Limb (tissue), 2 donors: ENCODE data around the gene PDE10A.

Source experiments
- DNase-seq, 2 donors: peaks; one replicate each; pipeline ENCODE4 v3.0.0-alpha.2; 2016; ENCODE audit errors: extremely low spot score in 2 of 2

Gene PDE10A

DNA sequence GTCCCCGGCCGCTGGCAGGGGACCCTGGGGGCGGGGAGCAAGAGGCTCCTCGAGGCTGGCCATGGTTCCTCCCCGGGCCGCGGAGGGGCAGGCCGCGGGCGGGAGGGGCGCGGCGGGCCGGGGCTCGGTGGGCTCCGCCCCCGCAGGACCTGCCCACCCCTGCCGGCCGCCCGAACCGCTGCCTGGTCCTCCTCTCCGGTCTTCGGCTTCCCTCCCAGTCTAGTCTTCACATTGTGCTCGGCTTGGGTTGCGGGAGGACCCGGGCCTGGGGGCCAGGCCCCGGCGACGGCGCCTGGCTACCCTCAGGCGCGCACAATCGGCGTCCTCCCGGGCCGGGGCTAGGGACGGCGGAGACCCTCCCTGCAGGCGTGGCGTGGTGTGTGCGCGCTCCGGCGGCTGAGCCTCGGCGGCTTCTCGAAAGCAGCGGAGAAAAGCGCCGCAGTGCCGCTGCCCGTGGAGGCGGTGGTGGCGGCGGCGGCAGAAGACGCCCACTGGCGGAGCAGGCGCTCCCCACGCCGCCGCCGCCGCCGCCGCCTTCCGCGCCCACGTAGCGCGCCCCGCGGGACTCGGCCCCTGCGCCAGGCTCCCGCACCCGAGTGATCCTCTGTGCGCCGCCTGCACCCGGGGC is at the start of gene PDE10A:
PDE10A (minus strand) TSS at position 493 of the 628 bp plus-strand sequence; CDS start at position 63, 430 bp downstream.
- DNase-seq: peak; percentile 66 to 83

DNA sequence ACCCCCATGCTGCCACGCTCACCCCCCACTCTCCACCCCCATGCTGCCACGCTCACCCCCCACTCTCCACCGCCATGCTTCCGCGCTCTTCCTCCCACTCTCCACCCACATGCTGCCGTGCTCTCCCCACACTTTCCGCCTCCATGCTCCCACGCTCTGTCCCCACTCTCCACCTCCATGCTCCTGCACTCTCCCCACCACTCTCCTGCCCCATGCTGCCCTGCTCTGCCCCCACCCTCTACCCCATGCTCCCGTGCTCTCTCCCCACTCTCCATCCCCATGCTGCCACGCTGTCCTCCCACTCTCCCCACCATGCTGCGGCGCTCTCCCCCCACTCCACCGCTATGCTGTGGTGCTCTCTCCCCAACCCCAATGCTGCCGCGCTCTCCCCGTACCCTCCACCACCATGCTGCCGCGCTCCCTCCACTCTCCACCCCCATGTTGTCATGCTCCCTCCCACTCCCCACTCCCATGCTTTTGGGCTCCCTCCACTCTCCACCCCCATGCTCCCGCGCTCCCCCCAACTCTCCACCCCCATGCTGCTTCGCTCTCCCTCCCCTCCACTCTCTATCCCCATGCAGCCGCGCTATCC is 46.0 kb upstream of the PDE10A start:
- no peak for DNase-seq

DNA sequence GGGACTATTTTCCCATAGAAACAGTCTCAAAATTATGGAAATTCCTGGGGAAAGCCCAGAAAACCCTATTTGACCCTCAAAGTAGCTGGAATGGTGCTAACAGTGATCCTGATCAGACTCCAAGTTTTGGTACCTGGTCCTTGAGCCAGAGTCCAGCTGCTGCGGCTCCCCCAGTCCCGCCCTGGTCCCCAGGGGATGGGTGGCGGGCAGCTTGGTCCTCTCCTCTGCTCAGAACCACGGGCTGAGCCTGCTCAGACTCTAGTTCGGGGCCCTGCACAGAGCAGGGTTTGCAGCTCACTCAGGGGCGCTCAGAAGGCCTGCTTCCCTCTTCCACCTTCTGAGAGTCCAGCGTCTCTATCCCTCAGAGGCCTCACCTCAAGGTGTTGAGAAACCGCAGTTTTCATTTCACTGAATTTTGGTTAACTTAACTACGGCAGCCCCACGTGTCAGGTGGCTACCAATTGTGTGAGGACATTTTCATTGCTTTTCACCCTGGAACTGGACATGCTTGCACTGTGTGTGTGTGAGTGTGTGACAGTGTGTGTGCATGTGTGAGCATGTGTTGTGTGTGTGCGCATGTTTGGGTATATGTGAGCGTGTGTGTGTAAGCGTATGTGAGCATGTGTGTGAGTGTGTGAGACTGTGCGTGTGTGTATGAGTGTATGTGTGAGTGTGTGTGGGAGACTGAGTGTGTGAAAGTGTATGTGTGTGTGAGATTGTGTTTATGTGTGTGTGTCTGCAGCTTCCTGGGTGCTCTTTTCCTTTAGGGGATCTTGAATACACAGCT is 44.2 kb upstream of the PDE10A start:
- no peak for DNase-seq

DNA sequence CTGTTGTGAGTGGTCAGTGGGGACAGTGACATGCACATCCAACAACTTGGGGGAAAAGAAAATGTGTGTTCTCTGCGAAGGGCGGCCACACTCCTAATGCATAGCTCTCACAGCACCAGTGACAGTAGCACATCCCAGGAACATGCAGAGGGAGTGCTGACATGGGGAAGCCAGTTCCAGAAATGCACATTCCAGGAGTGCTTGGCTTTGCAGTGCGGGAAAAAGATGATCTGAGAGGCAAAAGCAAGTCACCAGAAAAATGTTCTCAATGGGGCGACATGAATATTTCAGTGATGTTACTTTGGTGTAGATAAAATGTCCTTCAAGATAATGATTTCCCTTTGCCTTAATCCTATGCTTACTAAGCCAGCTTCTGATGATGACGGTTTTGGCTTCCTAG is 42.9 kb upstream of the PDE10A start:
- DNase-seq: no peak

DNA sequence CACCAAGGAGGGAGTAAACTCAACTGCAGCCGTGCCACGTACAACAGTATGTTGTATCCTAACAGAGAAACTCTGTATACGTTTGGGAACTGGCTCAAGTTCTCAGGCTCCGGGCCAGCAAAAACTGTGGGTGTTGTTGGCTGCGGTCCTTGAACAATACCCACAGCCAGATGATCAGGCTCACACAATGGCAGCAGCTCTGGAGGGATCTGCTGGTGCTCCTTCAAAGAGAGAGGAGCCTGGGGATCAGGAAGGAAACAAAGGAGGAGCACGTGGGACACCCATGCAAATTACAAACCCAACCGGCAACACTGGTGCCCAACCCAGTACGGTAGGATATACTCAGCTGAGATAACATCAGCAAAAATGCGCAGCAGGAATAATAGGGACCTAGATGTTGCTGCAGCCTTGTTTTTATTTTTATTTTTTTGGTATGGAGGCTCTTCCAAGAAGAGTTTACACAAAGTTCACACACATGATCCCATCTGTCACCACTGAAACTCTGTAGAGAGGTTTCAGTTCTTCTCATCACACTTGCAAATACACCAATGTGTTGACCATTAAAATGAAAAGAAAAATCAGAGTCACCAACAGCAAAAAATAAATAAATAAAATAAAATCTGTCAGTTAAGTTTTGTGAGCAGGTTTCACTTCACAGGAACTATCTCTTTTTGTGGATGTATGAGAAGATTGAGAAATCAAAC is 41.2 kb upstream of the PDE10A start:
- peak; percentile 28 to 62 for DNase-seq

DNA sequence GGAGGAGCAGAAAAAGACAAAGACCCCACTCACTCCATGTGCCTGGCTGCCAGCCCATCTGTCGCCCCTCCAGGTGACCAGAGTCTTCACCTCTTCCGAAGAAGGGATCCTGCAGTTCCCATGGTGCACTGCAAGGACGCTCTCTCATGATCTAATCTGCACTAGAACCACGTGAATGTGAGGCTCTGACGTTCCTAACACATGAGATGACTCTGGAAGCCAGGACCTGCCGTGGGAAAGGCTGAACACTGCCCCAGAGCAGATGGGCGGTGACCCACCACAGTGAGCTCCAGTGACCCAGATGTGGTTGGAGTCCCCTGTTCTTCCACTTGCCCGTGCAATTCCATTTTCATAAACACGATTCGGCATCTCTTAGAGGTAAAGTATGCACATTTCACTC is 39.6 kb upstream of the PDE10A start:
- DNase-seq: no peak

DNA sequence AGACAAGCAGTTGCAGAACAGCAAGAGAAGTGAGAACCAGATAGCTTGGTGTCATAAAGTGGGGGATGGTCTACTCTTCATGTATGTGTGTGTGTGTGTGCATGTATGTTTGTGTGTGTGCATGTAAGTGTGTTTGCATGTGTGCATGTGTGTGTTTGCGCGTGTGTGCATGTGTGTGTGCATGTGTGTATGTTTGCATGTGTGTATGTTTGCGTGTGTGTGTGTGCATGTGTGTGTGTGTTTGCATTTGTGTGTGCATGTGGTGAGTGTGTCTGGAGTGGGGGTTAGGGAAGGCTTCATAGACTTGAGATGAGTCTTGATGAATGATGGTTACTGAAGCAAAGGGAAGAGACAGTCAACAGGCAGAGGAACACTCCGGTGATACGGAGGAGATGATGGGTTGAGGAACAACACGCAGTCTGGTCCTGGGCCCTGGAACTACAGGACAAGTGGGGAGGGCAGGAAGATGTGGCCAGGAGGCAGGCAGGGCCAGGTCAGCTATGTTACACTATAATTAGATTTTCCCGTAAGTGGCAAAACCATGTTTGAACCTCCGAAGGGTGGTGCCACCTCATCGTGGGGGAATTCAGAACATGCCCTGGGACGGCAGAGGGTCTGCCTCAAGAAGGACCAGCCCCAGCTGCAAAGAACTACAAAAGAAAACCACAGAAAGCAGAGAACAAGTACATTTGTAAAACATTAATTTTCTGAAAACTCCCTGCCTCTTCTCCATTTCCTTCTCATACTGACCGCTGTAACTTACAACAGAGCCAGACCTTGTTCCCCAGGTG is 38.7 kb upstream of the PDE10A start:
- DNase-seq: no peak

DNA sequence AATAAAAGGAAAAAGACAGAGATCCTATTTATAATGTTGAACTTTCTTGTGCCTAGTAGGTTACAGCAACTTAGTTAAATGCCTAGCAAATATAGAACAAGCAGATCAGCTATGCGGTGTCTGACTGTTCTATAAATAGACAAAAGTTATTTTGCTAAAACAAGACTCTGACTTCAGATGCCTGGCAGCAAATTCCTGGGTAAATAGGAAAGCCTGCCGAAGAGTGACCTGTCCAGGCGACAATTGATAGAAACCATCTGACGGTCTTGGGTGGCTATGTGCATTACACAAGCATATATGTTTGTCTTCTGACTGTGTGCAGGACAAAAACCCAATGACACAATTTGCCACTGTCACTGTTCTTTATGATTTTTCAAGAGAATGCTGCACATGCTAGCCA is 38.0 kb upstream of the PDE10A start:
- DNase-seq: no peak

DNA sequence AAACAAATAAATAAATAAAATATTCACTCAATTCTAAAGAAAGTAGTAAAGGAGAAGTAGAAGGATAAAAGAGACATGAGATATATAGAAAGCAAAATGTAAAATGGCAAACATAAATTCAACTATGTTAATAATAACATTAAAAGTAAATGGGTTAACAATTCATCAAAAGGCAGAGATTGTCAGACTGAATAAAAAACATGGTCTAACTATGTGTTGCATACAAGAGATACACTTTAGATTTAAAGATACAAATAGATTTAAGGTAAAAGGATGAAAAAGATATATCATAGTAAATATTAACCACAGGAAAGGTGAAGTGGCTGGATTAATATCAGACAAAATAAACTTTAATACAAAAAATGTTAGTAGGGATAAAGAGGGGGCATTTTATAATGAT is 35.8 kb upstream of the PDE10A start:
- no peak for DNase-seq

DNA sequence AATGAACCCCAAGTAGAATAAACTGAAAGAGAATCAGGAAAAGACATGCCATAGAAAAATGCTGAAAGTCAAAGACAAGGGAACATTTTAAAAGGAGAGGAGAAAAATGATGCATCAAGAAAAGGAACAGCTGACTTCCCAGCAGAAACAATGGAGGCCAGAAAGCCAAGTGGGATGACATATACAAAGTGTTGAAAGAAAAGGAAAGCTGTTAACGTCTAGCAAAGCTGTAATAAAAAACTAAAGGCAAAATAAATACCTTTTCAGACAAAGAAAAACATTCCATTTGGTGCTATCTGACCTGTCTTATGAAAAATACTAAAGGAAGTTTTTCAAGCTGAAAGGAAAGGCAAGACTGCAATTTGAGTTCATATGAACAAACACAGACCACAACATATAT is 34.1 kb upstream of the PDE10A start:
- DNase-seq: no peak

DNA sequence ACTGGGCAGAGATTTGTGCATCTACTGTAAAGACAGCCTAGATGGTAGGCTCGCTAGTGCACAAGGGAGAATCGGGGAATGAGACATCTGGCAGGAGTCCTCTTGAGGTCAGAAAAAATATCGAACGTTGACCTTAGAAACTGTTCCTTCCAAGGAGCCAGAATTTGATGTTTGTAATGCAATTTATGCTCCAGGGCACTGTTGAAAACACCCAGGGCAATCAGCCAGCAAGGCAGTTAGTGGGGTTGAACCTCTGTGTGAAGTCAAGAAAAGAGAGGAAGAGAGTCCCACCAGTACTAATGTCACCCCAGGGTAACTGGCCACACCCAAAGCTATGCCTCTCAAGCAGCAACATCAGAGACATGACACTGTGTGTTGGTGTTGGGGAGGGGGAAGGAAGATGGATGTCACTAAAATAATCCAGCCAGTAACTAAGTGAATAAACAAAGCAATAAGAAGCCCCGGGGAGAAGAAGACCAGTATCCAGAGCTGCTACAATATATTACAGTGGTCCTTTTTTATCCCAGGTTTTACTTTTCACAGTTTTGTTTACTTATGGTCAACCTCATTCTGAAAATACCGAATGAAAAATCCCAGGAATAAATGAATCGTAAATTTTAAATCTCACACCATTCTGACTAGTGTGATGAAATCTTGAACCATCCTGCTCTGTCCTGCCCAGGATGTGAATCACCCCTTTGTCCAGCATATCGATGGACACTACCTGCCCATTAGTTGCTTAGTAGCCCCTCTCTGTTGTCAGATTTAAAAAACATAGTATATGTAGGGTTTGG is 32.9 kb upstream of the PDE10A start:
- DNase-seq: no peak

DNA sequence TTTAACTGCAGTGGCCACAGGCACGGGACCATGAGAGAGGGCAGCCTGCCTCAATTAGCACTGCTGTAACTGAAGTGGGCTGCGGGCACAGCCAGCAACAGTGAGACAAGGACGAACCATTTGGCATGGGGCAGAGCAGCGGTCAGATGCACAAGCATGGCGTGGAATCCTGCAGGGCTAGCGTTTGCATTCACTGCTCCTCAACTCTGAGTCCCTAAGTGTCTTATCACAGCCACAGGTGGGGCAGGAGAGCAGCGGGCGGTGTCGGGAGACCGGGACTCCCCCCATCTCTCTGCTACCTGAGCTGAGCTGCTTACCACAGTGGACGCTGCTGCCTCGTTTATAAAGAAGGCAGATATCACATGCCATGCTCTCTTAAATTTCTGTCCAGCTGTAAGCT is 31.3 kb upstream of the PDE10A start:
- no peak for DNase-seq

DNA sequence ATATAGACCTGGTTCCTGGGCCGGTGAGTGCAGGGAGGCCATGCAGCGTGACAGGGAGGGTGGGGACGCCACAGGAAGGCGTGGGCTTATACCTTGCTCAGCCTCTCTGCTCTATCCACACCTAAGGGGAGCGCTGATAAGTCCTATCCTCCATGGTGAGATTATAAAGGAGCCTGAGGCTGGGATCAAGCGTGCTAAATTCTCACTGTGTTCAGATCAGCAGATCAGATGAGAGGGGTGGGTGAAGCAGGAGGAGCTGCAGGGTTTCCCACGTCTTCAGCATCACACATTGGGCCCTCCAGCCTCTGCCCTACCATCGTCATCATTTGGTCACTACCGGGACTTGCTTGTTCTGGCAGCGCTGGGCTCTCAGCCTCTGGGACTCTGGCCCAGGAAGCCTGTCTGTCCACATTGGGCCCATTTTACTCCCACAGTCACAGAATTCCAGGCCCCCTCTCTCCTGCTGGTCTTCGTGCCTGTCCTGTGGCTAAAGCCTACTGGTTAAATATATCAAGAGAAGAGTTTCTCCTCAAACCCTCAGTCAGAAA is 29.1 kb upstream of the PDE10A start:
- no peak for DNase-seq

DNA sequence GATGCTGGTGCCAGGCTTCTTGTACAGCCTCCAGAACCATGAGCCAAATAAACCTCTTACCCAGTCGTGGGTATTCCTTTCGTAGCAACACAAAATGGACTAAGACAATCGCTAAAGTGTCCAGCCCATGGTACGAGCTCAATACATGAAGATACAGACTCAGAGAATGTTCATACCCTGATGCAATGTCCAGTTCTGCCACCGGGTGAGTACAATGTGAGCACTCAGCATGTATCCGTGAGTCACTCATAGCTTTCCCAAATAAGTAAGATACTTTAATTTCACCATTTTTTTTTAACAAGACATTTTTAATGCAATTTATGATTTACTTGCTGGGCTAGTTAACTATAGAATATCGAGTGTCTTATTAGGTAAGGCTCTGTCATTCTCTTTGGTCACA is 26.7 kb upstream of the PDE10A start:
- DNase-seq: no peak

DNA sequence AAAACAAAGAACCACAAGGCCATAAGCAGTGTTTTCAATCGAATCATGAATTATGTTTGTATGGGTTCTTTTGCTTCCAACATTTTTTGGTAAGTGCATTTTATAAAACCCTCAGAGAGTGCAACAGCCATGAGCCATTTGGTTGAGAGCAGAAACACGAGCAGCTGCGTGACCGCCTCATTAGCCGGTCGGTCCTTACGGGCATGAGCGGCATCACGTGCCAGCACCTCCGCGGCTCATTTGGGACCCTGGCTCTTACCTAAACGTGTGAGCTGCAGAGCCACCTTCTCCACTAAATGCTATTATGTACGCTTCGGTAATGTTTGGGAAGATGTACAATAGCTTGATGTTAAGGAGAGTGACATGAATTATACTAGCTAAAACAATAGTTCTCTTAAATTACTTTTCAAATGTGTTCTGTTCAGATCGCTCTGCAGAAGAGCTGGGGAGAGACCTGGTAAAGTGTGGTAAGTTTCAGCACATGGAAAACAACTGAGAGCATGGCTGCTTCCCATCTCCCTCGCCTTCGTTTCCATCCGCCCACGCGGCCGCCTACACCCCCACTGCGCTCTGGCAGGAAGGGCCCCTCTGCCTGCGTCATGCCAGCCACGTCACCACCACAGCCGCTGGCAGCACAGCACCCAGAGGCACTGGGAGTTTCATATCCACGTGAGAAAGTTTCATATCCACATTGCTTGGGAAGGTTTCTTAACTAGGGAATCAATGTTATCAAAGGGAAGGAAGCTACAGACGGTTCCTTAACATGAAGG is 23.7 kb upstream of the PDE10A start:
- no peak for DNase-seq

DNA sequence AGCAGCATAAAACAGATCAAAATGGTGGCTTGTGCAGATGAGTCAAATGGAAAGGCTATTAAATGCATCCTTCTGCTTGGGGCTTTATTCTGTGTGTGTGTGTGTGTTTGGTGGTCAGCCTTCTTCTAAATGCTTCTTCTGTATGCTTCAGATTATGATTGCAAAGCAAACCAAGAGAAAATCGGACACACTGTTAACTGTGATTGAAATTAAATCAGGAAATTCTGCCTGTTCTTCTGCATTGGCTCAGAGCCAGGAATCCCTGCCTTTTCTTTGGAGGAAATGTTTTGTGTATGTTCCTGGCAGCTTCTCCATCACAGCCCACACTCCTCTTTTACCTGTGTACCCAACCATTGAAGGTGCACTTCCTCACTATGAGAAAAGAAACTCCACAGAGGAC is 22.3 kb upstream of the PDE10A start:
- DNase-seq: no peak

DNA sequence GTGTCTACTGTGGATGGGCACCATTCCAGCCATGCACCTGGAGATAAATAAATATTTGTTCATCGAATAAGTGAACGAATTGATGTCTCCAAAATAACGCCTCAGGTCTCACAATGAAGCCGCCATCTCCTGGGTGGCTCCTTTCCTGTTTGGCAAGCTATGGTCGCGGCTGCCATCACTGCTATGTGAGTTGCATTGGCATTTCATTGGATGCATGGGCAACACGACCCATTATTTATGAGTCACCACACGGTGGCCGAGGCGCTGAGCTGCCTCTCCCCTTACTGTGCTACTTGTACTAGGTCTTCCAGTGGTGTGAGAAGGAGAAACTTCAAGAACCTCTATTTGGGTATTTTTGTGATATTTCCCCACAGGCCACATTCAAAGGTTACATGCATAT is 21.3 kb upstream of the PDE10A start:
- DNase-seq: no peak

DNA sequence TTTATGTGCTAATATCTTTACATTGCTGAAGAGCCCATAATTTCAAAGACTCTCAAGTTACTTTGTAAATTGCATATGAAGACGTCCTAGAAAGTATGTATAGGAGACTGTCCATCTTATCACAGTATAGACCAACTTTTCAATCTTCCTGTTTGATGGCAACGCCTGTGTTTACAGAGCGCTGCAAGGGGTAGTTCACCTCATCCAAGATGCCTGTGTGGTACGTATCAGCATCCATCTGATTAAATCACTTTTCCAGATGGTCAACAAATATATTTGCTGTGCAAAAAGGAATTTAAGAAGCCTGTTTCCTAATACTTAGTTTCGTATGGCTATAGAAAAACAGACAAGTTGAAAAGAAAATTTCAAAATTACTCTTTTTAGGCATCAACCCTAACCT is 17.9 kb upstream of the PDE10A start:
- no peak for DNase-seq

DNA sequence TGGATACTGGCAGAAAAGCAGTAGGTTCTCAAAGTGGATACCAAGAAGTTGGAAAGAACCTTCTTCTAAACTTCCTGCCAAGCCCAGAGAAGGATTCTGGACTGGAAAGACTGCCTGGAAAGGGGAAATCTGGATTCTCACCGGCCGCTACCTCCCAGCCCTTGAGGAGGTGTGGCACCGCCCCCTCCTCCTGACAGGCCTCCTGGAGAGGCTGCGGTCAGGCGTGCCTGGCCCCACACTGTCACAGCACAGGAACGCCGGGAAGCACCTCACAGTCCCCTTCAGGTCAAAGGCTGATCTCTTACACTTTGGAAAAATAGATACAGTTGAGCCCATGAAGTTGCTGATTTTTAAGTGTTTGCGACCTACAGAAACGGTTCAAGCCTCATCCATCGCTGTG is 16.3 kb upstream of the PDE10A start:
- no peak for DNase-seq

DNA sequence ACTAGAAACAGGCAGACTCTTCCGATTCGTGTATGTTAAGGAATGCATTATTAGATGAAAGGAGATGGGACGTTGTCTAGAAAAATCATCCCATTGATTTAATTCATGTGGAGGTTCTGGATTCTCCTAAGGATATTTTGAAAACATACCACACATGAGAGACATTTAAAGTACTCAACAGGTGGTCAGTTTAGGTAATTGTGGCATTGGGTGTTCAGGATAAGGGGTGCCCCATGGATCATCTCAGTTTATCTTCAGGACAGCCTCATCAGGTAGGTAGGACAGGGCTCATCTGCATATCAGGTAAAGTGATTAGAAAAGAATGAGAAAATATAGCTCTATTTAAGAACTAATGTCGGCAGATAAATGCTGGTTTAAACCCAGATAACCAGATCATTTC is 15.9 kb upstream of the PDE10A start:
- no peak for DNase-seq
